Endothelial cell of umbilical vein (primary cell): ENCODE measurements around the gene TXNRD3.

Source experiments
- CTCF ChIP-seq, 2 donors: IDR thresholded peaks; 1 replicate in 1 of 2; 2 replicates in 1 of 2; pipeline ENCODE4 v1.5.1; 2011; ENCODE audit warnings: low read length in 2 of 2, mild to moderate bottlenecking in 2 of 2, moderate library complexity in 2 of 2, control low read depth in 1 of 2, inconsistent platforms in 1 of 2, low read depth in 1 of 2; ENCODE audit not compliant: insufficient read depth in 1 of 2; ENCODE audit errors: extremely low read depth in 1 of 2
- POLR2A ChIP-seq: IDR thresholded peaks from 2 replicates; pipeline ENCODE4 v1.6.1; 2012; ENCODE audit warnings: low read depth, mild to moderate bottlenecking, control low read depth, low read length
- POLR2AphosphoS5 ChIP-seq: IDR thresholded peaks from 2 replicates; pipeline ENCODE4 v1.6.1; 2012; ENCODE audit warnings: low read depth, mild to moderate bottlenecking, control low read depth, low read length, moderate library complexity; ENCODE audit not compliant: insufficient read depth

GRCh38 chr3:126562737-126563276, 92.1 kb downstream of the TXNRD3 start:
- TF ChIP-seq POLR2A: no peak
- TF ChIP-seq POLR2AphosphoS5: no peak
- no peak for TF ChIP-seq CTCF (IDR thresholded peaks at IDR 0.05; ENCODE audit: extremely low read depth in 1 of 2, insufficient read depth in 1 of 2, low read depth in 1 of 2, low read length in 2 of 2)
